Vagina (tissue), 2 donors: ENCODE measurements around the gene ABCC1. TPM values are rescaled to one million over a fixed set of nuclear protein-coding genes. Genes with fewer than 3 reads are reported as not detected.

Experiments
- DNase-seq, 2 donors: peaks; one replicate each; pipeline ENCODE4 v3.0.0-alpha.2; 2017; ENCODE audit errors: extremely low spot score in 2 of 2
- H3K27ac ChIP-seq: fragments of 200-600 bp; sonication (generic); one replicate; pipeline ENCODE4 v1.5.1; 2019
- H3K27me3 ChIP-seq: fragments of 200-600 bp; sonication (generic); one replicate; pipeline ENCODE4 v1.5.1; 2019
- H3K36me3 ChIP-seq, 2 donors: fragments of 200-600 bp; sonication (generic); one replicate each; pipeline ENCODE4 v1.5.1; 2017 to 2019
- H3K4me1 ChIP-seq: fragments of 200-600 bp; sonication (generic); one replicate; pipeline ENCODE4 v1.5.1; 2019
- H3K4me3 ChIP-seq, 2 donors: fragments of 200-600 bp; sonication (generic); 1 replicate in 1 of 2; 2 replicates in 1 of 2; pipeline ENCODE4 v1.5.1; 2016 to 2019
- H3K9me3 ChIP-seq: fragments of 200-600 bp; sonication (generic); one replicate; pipeline ENCODE4 v1.5.1; 2019
- POLR2A ChIP-seq, 2 donors: fragments of 450-650 bp; IDR thresholded peaks; one replicate each; pipeline ENCODE4 v1.6.1; 2017; ENCODE audit warnings: antibody characterized with exemption in 2 of 2, mild to moderate bottlenecking in 2 of 2, moderate library complexity in 2 of 2
- POLR2AphosphoS5 ChIP-seq, 2 donors: sonication (generic); formaldehyde crosslinking; IDR thresholded peaks; one replicate each; pipeline ENCODE4 v1.9.0; 2017; ENCODE audit warnings: antibody characterized with exemption in 2 of 2, mild to moderate bottlenecking in 2 of 2, low read depth in 1 of 2; ENCODE audit not compliant: insufficient read depth in 1 of 2
- intact Hi-C: fragments of 100-400 bp; cut with DNase I; formaldehyde crosslinking; loops from one replicate; pipeline ENCODE4 v1.15.1; 2023
- total RNA-seq: library from RNA; depleted of rRNA; stranded (reverse); fragments of >200 nt; gene quantifications from one replicate; pipeline ENCODE4 v1.2.3, GENCODE V29; 2016
- TF ChIP-seq, protein P1 (sequence below), 3 experiments: fragments of 450-650 bp in 2 of 3; fragments of 200-600 bp in 1 of 3; sonication (generic) in 1 of 3; IDR thresholded peaks; one replicate each; pipeline ENCODE4 v1.5.1; 2017 to 2019; ENCODE audit warnings: antibody characterized with exemption in 3 of 3, mild to moderate bottlenecking in 2 of 3, moderate library complexity in 2 of 3

The ABCC1 gene
- total RNA-seq, 1 donor from 2014 or later = 47.9 TPM

DNA sequence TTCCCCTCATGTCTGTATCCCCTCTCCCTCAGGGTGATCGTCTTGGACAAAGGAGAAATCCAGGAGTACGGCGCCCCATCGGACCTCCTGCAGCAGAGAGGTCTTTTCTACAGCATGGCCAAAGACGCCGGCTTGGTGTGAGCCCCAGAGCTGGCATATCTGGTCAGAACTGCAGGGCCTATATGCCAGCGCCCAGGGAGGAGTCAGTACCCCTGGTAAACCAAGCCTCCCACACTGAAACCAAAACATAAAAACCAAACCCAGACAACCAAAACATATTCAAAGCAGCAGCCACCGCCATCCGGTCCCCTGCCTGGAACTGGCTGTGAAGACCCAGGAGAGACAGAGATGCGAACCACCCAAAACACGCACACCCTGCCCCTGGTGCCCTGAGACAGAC lies 191.7 kb downstream of the ABCC1 start:
- Histone ChIP-seq H3K27me3 (no peaks in the 10 kb centered on the region), H3K27ac (no peak overlapping the region), H3K4me1 (no peaks in the 10 kb centered on the region), H3K9me3 (no peaks in the 10 kb centered on the region), H3K36me3 (peaks cover 7 to 58% of the 10 kb centered on the region in 2 donors), H3K4me3 (no peak overlapping the region)
- intact Hi-C loops = no loop called here
- DNase-seq = no peak
- TF ChIP-seq, protein P1, sequence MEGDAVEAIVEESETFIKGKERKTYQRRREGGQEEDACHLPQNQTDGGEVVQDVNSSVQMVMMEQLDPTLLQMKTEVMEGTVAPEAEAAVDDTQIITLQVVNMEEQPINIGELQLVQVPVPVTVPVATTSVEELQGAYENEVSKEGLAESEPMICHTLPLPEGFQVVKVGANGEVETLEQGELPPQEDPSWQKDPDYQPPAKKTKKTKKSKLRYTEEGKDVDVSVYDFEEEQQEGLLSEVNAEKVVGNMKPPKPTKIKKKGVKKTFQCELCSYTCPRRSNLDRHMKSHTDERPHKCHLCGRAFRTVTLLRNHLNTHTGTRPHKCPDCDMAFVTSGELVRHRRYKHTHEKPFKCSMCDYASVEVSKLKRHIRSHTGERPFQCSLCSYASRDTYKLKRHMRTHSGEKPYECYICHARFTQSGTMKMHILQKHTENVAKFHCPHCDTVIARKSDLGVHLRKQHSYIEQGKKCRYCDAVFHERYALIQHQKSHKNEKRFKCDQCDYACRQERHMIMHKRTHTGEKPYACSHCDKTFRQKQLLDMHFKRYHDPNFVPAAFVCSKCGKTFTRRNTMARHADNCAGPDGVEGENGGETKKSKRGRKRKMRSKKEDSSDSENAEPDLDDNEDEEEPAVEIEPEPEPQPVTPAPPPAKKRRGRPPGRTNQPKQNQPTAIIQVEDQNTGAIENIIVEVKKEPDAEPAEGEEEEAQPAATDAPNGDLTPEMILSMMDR (IDR thresholded peaks at IDR 0.05) = no peak
- TF ChIP-seq POLR2A (IDR thresholded peaks at IDR 0.05) (no peak), POLR2AphosphoS5 (IDR thresholded peaks at IDR 0.05; ENCODE audit: insufficient read depth in 1 of 2, low read depth in 1 of 2) (no peak)

DNA sequence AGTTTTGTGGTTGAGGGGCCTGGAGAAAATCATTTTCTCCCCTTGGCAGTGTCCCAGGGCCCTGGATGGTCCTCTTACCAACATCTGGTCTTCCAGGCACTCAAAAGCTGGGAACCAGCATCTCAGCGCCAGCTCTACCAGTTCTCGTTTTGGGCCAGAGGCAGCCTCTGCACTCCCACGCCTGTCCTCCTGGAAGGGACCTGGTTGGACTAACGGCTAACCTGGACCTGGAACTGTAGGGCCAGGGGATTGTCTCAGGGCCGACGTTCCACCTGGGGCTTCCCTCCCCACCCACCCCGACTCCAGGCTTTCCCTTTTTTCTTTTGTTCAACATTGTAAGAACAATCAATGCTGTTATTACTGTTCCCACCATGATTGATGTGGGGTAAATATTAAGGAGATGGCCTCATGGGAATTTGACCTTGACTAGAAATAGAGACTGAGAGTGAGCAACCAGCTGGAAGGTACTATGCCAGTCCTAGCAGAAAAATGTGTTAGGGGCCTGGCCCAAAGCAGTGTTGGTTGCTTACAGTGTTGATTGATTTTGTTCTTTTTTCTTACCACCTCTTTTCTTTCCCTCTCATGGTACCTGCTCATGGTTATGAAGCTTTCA lies 192.5 kb downstream of the ABCC1 start:
- Histone ChIP-seq H3K27ac (no peak overlapping the region), H3K4me3 (no peak overlapping the region), H3K4me1 (no peaks in the 10 kb centered on the region), H3K36me3 (peaks cover 7 to 50% of the 10 kb centered on the region in 2 donors), H3K9me3 (no peaks in the 10 kb centered on the region), H3K27me3 (no peaks in the 10 kb centered on the region)
- TF ChIP-seq POLR2AphosphoS5 (IDR thresholded peaks at IDR 0.05; ENCODE audit: insufficient read depth in 1 of 2, low read depth in 1 of 2) = no peak
- TF ChIP-seq POLR2A (IDR thresholded peaks at IDR 0.05) = no peak
- TF ChIP-seq, protein P1 (IDR thresholded peaks at IDR 0.05) = no peak
- intact Hi-C loops = no loop called here
- DNase-seq = no peak

DNA sequence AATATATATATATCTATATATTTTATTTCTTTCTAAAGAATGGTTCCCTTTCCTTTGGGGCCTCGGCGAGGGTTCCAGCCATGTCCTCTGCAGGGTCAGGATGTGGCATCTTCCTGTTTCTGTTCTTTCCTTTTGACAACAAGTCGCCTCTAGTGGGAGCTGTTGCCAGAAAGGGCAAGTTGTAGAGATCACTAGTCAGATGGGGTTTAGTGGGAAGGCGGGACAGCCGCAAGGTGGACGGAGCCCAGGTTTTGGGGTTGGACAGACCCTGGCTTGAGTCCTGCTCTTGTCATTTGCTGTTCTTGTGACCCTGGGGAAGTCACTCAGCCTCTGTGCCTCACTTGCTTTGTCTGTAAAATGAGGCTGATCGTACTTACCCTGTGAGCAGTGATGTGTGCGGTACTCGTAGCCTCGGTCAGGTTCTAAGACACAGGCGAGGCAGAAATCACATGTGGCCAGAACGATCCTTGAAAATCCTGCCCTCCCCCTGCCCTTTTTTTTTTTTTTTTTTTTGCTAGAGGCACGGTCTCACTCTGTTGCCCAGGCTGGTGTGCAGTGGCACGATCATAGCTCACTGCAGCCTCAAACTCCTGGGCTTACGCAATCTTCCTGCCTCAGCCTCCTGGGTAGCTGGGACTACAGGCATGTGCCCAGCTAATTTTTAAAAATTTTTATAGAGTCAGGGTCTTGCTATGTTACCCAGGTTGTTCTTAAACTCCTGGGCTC lies 193.8 kb downstream of the ABCC1 start:
- H3K27me3 ChIP-seq = no peaks in the 10 kb centered on the region
- intact Hi-C loops = no loop called here
- H3K36me3 ChIP-seq = peaks cover 7 to 44% of the 10 kb centered on the region in 2 donors
- H3K27ac ChIP-seq = no peak overlapping the region
- TF ChIP-seq POLR2AphosphoS5 (IDR thresholded peaks at IDR 0.05; ENCODE audit: insufficient read depth in 1 of 2, low read depth in 1 of 2) (no peak), POLR2A (IDR thresholded peaks at IDR 0.05) (no peak)
- TF ChIP-seq, protein P1 (IDR thresholded peaks at IDR 0.05) = no peak
- no peaks in the 10 kb centered on the region for H3K4me1 ChIP-seq
- H3K4me3 ChIP-seq = no peak overlapping the region
- no peaks in the 10 kb centered on the region for H3K9me3 ChIP-seq
- DNase-seq = no peak

DNA sequence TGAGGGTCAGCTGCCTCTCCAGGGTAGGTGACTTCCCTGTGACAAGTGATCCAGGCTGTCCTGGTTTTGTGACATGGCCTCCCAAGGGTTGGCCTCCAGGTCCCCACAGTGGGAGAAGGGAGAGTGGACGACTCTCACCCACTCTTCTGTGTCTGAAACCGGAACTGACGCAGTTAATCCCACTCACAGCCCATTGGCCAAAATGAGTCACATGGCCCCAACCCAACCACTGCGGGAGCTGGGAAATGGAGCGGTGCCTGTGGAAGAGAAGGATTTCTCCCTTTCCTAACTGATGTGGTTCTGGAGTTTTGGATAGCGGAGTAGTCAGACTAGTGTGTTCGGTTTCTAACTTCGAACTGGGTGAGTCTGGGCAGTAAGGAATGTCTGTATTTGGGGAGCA lies 194.5 kb downstream of the ABCC1 start:
- no peak overlapping the region for H3K27ac ChIP-seq
- no peak for DNase-seq
- no peaks in the 10 kb centered on the region for H3K27me3 ChIP-seq
- intact Hi-C loops = no loop called here
- H3K4me3 ChIP-seq = no peak overlapping the region
- no peaks in the 10 kb centered on the region for H3K4me1 ChIP-seq
- TF ChIP-seq, protein P1 (IDR thresholded peaks at IDR 0.05) = no peak
- no peaks in the 10 kb centered on the region for H3K9me3 ChIP-seq
- H3K36me3 ChIP-seq = peaks cover 5 to 36% of the 10 kb centered on the region in 2 donors

DNA sequence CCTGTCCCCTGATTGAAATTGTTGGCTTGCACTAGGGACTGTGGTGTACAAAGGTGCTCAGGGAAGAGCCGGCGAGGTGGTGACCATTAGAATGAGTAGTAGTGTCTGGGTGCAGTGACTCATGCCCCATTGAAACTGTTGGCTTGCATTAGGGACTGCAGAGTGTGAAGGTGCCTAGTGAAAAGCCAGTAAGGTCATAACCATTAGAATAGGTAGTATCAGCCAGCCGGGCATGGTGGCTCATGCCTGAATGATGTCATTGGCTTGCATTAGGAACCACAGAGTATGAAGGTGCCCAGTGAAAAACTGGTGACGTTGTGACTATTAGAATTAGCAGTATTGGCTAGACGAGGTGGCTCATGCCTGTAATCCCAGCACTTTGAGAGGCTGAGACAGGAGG lies 195.0 kb downstream of the ABCC1 start:
- intact Hi-C loops = no loop called here
- H3K4me3 ChIP-seq = no peak overlapping the region
- no peaks in the 10 kb centered on the region for H3K27me3 ChIP-seq
- peaks cover 4 to 32% of the 10 kb centered on the region in 2 donors for H3K36me3 ChIP-seq
- H3K27ac ChIP-seq = no peak overlapping the region
- H3K4me1 ChIP-seq = peaks cover 2% of the 10 kb centered on the region
- DNase-seq = no peak
- no peaks in the 10 kb centered on the region for H3K9me3 ChIP-seq
- TF ChIP-seq POLR2A (IDR thresholded peaks at IDR 0.05) = no peak
- TF ChIP-seq POLR2AphosphoS5 (IDR thresholded peaks at IDR 0.05; ENCODE audit: insufficient read depth in 1 of 2, low read depth in 1 of 2) = no peak
- TF ChIP-seq, protein P1 (IDR thresholded peaks at IDR 0.05) = no peak
